Stimulated activated effector memory CD8-positive, alpha-beta T cell treated with anti-CD3 and anti-CD28 coated beads, Interleukin-12 subunit alpha, Interleukin-12 subunit beta, amount 100 ng/mL, for 72 hours (primary cell): ENCODE measurements around the gene C16orf89.
"Not testable (repeated sequence)": the region's sequence is repeated elsewhere in the genome, so short reads cannot be mapped to it uniquely, and the experiment has no call there.

Experiments used
- ATAC-seq: fragments of 150-1000 bp; cut with Tn5 transposase; 2 replicates; pipeline ENCODE4 v1.10.0; 2021
- DNase-seq, 2 donors: peaks; one replicate each; pipeline ENCODE4 v3.0.0; 2021 to 2022; ENCODE audit warnings: low spot score in 2 of 2
- H3K27ac Mint-ChIP-seq: one replicate; pipeline ENCODE4 v1.8.0; 2022; ENCODE audit warnings: mild to moderate bottlenecking, mixed read lengths
- H3K36me3 Mint-ChIP-seq: one replicate; pipeline ENCODE4 v1.8.0; 2022; ENCODE audit warnings: mild to moderate bottlenecking, mixed read lengths
- H3K4me1 Mint-ChIP-seq: one replicate; pipeline ENCODE4 v1.8.0; 2022; ENCODE audit warnings: mixed read lengths
- H3K4me3 Mint-ChIP-seq: one replicate; pipeline ENCODE4 v1.8.0; 2022; ENCODE audit warnings: mild to moderate bottlenecking, mixed read lengths
- H3K9me3 Mint-ChIP-seq: one replicate; pipeline ENCODE4 v1.8.0; 2022; ENCODE audit warnings: mixed read lengths

C16orf89 gene

DNA sequence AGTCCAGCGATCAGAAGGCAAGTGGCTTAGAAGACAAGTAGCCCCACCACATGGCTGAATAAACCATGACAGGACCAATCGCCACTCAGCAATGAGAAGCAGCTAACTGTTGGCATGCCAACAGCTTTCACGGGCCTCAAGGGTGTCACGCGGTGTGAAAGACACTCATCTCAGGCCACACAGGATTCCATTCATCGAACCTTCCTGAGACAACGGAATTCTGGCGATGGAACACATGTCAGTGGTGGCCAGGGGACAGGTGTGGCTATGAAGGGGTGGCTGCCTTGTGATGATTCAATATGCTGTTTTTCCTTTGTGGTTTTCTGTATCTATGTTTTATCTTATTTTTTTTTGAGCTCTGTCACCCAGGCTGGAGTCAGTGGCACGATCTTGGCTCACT lies 24.8 kb upstream of the C16orf89 start:
- H3K4me3 Mint-ChIP-seq, H3K27ac Mint-ChIP-seq, DNase-seq, H3K9me3 Mint-ChIP-seq, ATAC-seq: not testable (repeated sequence)
- H3K4me1 Mint-ChIP-seq, result peaks cover 13% of the 10 kb centered on the region
- peaks cover 50% of the 10 kb centered on the region for H3K36me3 Mint-ChIP-seq

DNA sequence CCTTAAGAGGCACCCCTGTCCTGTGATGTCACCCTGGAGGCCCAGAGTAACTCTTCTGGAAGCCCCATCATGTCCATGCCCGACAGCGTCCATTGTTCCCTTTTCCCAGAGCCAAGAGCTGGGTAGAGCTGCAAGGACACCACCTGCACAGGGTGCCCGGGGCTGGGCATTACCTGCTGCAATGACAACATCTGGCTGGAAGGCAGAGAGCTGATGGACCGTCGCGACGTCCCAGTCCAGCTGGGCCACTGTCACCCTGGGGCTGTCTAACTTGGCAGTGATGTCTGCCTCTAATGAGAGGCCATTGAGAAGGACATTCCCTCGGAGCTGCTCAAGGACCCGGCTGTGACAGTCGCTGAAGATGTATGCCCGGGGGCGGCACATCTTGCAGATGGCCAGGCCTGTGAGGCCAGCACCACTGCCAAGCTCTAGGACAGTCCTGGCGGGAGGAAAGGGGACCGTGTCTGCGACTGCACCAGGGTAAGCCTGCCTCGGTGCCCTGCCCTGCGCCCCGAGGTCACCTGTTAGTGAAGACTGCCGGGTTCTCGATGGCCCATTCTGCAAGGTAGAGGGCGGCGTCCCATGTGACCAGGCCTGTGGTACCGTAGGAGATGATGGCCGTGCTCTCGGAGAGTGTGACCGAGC lies 24.3 kb upstream of the C16orf89 start:
- not testable (repeated sequence) for H3K9me3 Mint-ChIP-seq, H3K4me3 Mint-ChIP-seq, ATAC-seq, H3K27ac Mint-ChIP-seq, DNase-seq
- Mint-ChIP-seq H3K4me1 (peaks cover 13% of the 10 kb centered on the region), H3K36me3 (peaks cover 55% of the 10 kb centered on the region)

GRCh38 chr16:5088936-5089335 lies 23.2 kb upstream of the C16orf89 start:
- Mint-ChIP-seq H3K4me1 (peaks cover 17% of the 10 kb centered on the region), H3K36me3 (peaks cover 64% of the 10 kb centered on the region)
- H3K4me3 Mint-ChIP-seq, ATAC-seq, H3K9me3 Mint-ChIP-seq, DNase-seq, H3K27ac Mint-ChIP-seq: not testable (repeated sequence)

- Mint-ChIP-seq H3K4me1 (peaks cover 13% of the 10 kb centered on the region), H3K36me3 (peaks cover 64% of the 10 kb centered on the region)
- not testable (repeated sequence) for H3K27ac Mint-ChIP-seq, H3K9me3 Mint-ChIP-seq, H3K4me3 Mint-ChIP-seq, DNase-seq, ATAC-seq
Observed at GRCh38 chr16:5088086-5088790, 22.5 kb upstream of the C16orf89 start.

GRCh38 chr16:5085716-5086115 lies 20.0 kb upstream of the C16orf89 start:
- peaks cover 69% of the 10 kb centered on the region for H3K36me3 Mint-ChIP-seq
- not testable (repeated sequence) for H3K4me1 Mint-ChIP-seq, H3K4me3 Mint-ChIP-seq, DNase-seq, ATAC-seq, H3K9me3 Mint-ChIP-seq, H3K27ac Mint-ChIP-seq

DNA sequence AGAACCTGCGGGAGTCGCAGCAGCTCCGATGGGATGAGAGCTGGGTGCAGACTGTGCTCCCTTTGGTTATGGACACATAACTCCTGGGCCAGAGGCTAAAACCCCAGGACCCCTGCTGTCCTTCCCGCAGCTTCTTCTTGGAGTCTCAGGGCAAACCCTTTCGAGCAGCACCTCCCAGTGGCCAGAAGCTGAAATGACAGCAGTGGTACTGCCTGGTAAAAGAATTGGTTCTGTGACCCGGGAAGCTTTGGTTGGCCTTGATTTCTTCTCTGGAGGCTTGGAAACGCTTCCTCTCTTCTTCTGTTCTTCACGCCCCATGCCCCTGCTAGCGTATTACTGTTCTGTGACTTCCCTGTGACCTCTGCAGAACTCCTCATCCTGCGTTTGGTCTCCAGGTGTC lies 19.0 kb upstream of the C16orf89 start:
- peaks cover 73% of the 10 kb centered on the region for H3K36me3 Mint-ChIP-seq
- DNase-seq, result peak; percentile 21 to 79
- not testable (repeated sequence) for H3K9me3 Mint-ChIP-seq, ATAC-seq, H3K4me3 Mint-ChIP-seq, H3K4me1 Mint-ChIP-seq, H3K27ac Mint-ChIP-seq

GRCh38 chr16:5084099-5084731 lies 18.5 kb upstream of the C16orf89 start:
- not testable (repeated sequence) for ATAC-seq, H3K4me3 Mint-ChIP-seq, DNase-seq, H3K9me3 Mint-ChIP-seq, H3K4me1 Mint-ChIP-seq
- H3K36me3 Mint-ChIP-seq, result peaks cover 79% of the 10 kb centered on the region
- peak overlapping the region; percentile 29 for H3K27ac Mint-ChIP-seq

- DNase-seq, H3K9me3 Mint-ChIP-seq, H3K4me3 Mint-ChIP-seq, ATAC-seq, H3K4me1 Mint-ChIP-seq: not testable (repeated sequence)
- Mint-ChIP-seq H3K27ac (peak overlapping the region; percentile 29), H3K36me3 (peaks cover 81% of the 10 kb centered on the region)
Observed at GRCh38 chr16:5083646-5084045, 17.9 kb upstream of the C16orf89 start.

DNA sequence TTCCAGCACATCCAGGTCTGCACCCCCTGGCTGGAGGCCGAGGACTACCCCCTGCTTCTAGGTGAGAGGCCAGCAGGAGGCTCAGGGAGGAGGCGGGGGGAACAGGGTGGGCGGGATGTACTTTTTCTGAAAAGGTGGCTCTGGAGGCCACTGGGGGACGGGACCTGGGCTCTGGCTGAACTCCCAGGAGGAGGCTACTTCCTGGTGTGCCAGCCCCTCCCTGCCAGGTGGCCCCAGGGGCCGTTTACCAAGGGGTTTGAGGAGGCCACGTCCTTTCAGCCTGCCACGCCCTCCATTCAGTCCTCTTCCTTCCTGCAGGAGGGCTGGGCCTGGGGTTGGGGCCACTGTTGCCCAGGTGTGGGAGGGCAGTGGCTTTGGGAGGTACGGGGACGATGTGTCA lies 15.2 kb upstream of the C16orf89 start:
- ATAC-seq, H3K27ac Mint-ChIP-seq, H3K4me3 Mint-ChIP-seq, H3K9me3 Mint-ChIP-seq, H3K4me1 Mint-ChIP-seq, DNase-seq: not testable (repeated sequence)
- peaks cover 80% of the 10 kb centered on the region for H3K36me3 Mint-ChIP-seq

DNA sequence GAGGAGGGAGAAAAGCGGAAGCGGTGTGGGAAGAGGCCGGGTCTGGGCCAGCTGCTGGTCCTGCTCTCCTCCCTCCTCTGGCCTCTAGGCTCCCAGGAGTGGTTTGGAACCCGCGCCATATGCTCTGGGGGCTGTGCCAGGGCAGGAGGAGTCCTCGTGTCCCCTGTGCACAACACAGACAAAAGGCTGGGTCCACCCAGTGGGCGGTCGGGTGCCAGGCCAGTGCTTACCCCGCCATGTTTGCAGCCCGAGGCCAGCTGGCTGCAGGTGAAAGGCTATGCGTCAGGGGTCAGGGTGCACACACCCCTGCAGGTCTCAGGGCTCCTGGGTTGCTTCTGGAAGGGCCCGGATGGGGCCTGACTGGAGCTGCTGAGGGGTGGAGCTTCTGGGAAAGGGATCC lies 14.7 kb upstream of the C16orf89 start:
- not testable (repeated sequence) for ATAC-seq, H3K27ac Mint-ChIP-seq, DNase-seq, H3K9me3 Mint-ChIP-seq, H3K4me3 Mint-ChIP-seq, H3K4me1 Mint-ChIP-seq
- peaks cover 82% of the 10 kb centered on the region for H3K36me3 Mint-ChIP-seq

GRCh38 chr16:5078626-5079025 lies 12.9 kb upstream of the C16orf89 start:
- Mint-ChIP-seq H3K4me1 (no peaks in the 10 kb centered on the region), H3K4me3 (no peak overlapping the region), H3K27ac (no peak overlapping the region), H3K36me3 (peaks cover 82% of the 10 kb centered on the region), H3K9me3 (no peaks in the 10 kb centered on the region)
- ATAC-seq, result no peak
- no peak for DNase-seq

GRCh38 chr16:5077304-5077703 lies 11.5 kb upstream of the C16orf89 start:
- Mint-ChIP-seq H3K27ac (no peak overlapping the region), H3K36me3 (peaks cover 76% of the 10 kb centered on the region)
- ATAC-seq, result no peak

GRCh38 chr16:5075637-5076036 lies 9.9 kb upstream of the C16orf89 start:
- ATAC-seq (no peak), DNase-seq (no peak)
- Mint-ChIP-seq H3K4me1 (peaks cover 27% of the 10 kb centered on the region), H3K4me3 (no peak overlapping the region), H3K9me3 (no peaks in the 10 kb centered on the region), H3K36me3 (peaks cover 76% of the 10 kb centered on the region), H3K27ac (no peak overlapping the region)

More at GRCh38 chr16:5077304-5077703, 11.5 kb upstream of the C16orf89 start:
- H3K9me3 Mint-ChIP-seq, result no peaks in the 10 kb centered on the region
- no peak overlapping the region for H3K4me3 Mint-ChIP-seq
- DNase-seq, result no peak
- peaks cover 11% of the 10 kb centered on the region for H3K4me1 Mint-ChIP-seq

DNA sequence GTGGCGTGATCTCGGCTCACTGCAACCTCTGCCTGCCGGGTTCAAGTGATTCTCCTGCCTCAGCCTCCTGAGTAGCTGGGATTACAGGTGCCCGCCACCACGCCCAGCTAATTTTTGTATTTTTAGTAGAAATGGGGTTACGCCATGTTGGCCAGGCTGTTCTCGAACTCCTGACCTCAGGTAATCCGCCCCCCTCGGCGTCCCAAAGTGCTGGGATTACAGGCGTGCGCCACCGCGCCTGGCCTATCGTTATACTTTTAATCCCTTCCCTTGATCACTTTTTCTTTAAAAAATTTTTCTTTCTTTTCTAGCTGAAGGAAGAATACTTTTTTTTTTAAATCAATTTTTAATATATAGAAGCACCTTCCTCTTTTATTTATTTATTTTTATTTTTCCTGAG lies 8.0 kb upstream of the C16orf89 start:
- not testable (repeated sequence) for H3K4me3 Mint-ChIP-seq, H3K27ac Mint-ChIP-seq, DNase-seq, H3K9me3 Mint-ChIP-seq, ATAC-seq
- Mint-ChIP-seq H3K4me1 (peaks cover 28% of the 10 kb centered on the region), H3K36me3 (peaks cover 61% of the 10 kb centered on the region)

DNA sequence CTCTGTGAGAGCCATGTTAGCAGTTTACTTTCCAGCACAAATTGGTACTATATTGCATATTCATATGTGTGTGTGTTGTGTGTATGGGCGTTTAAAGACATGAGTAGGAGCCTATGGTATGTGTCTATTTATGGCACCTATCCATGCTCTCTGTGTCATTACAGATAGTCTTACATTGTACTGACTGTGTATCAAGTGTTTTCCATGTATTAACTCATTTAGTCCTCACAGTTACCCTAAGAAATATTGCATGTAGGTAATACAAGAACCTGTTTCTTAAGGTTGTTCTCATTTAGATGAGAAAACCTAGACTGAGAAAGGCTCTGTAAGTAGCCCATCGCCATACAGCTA lies 7.5 kb upstream of the C16orf89 start:
- Mint-ChIP-seq H3K36me3 (peaks cover 61% of the 10 kb centered on the region), H3K27ac (no peak overlapping the region), H3K9me3 (no peaks in the 10 kb centered on the region), H3K4me1 (peaks cover 28% of the 10 kb centered on the region), H3K4me3 (peak overlapping the region; percentile 97)
- ATAC-seq (no peak), DNase-seq (no peak)
